Activated T-helper 2 cell treated with anti-CD3 and anti-CD28 coated beads, Interferon-gamma antibody, Interleukin-2, Interleukin-4, amounts not matched to agents 10 μg/mL and 5 μg/mL and 100 μg/mL, durations not matched to agents 14 hours and 24 hours and 36 hours (primary cell): ENCODE results near the gene VSIG8. TPM values are rescaled to one million over a fixed set of nuclear protein-coding genes. Genes with fewer than 3 reads are reported as not detected.

Experiments used
- DNase-seq: peaks from one replicate; pipeline ENCODE4 v3.0.0; 2021; ENCODE audit warnings: low spot score
- H3K27ac Mint-ChIP-seq: one replicate; pipeline ENCODE4 v1.8.0; 2021; ENCODE audit warnings: mixed read lengths
- H3K27me3 Mint-ChIP-seq: one replicate; pipeline ENCODE4 v1.8.0; 2021; ENCODE audit warnings: low read depth, mixed read lengths
- H3K36me3 Mint-ChIP-seq: one replicate; pipeline ENCODE4 v1.8.0; 2021; ENCODE audit warnings: low read depth, mixed read lengths
- H3K4me1 Mint-ChIP-seq: one replicate; pipeline ENCODE4 v1.8.0; 2021; ENCODE audit warnings: low read depth, mixed read lengths
- H3K4me3 Mint-ChIP-seq: one replicate; pipeline ENCODE4 v1.8.0; 2021; ENCODE audit warnings: low read depth, mild to moderate bottlenecking, moderate library complexity, mixed read lengths
- H3K9me3 Mint-ChIP-seq: one replicate; pipeline ENCODE4 v1.8.0; 2021; ENCODE audit warnings: mixed read lengths
- intact Hi-C: fragments of 100-400 bp; cut with micrococcal nuclease; formaldehyde crosslinking; loops from one replicate; pipeline ENCODE4 v1.15.1; 2023
- total RNA-seq: library from RNA; stranded (reverse); gene quantifications from 2 replicates; pipeline ENCODE4 v1.2.3, GENCODE V29; 2022

The VSIG8 gene
- total RNA-seq, 1 donor from 2014 or later: not detected

- no peaks in the 10 kb centered on the region for H3K9me3 Mint-ChIP-seq
- peaks cover 1% of the 10 kb centered on the region for H3K27me3 Mint-ChIP-seq
- intact Hi-C loops: no loop called here
- no peaks in the 10 kb centered on the region for H3K4me1 Mint-ChIP-seq
- no peak overlapping the region for H3K27ac Mint-ChIP-seq
- H3K36me3 Mint-ChIP-seq: no peaks in the 10 kb centered on the region
- H3K4me3 Mint-ChIP-seq: no peak overlapping the region
- DNase-seq: no peak
Measured at GRCh38 chr1:159879977-159880376, 17.5 kb upstream of the VSIG8 start.

- intact Hi-C loops: no loop called here
- Mint-ChIP-seq H3K9me3 (no peaks in the 10 kb centered on the region), H3K4me1 (no peaks in the 10 kb centered on the region), H3K36me3 (no peaks in the 10 kb centered on the region), H3K4me3 (no peak overlapping the region), H3K27me3 (peaks cover 1% of the 10 kb centered on the region), H3K27ac (no peak overlapping the region)
- DNase-seq: no peak
Measured at GRCh38 chr1:159879136-159879535, 16.7 kb upstream of the VSIG8 start.

GRCh38 chr1:159877695-159878444 is 15.4 kb upstream of the VSIG8 start:
- no peaks in the 10 kb centered on the region for H3K36me3 Mint-ChIP-seq
- no peak overlapping the region for H3K27ac Mint-ChIP-seq
- no peaks in the 10 kb centered on the region for H3K9me3 Mint-ChIP-seq
- H3K4me1 Mint-ChIP-seq: no peaks in the 10 kb centered on the region
- no peak overlapping the region for H3K4me3 Mint-ChIP-seq
- no peak for DNase-seq
- H3K27me3 Mint-ChIP-seq: peaks cover 1% of the 10 kb centered on the region
- intact Hi-C loops: no loop called here

DNA sequence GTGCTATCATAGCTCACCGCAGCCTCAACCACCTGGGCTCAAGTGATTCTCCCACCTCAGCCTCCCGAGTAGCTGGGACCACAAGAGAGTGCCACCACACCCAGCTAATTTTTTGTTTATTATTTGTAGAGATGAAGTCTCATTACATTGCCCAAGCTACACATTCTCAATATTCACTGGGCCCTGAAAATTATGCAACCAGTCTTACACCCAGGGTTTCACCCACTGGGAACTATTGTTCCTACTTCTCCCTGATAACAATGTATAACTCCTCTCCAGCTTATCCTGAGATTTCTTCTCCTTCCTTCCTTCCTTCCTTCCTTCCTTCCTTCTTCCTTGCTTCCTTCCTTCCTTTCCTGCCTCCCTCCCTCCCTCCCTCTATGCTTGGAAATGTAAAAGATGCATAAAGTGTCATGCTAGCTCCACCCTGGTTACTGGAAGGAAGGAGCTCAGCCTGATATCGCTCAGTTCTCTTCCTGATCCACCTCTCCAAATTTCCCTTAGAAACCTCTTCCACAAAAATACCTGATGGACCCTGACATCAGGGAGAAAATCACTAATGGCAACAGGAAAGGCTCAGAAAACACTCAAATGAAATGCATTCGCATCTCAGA is 11.2 kb upstream of the VSIG8 start:
- Mint-ChIP-seq H3K4me3 (no peak overlapping the region), H3K27ac (no peak overlapping the region), H3K4me1 (peaks cover 5% of the 10 kb centered on the region), H3K9me3 (no peaks in the 10 kb centered on the region), H3K36me3 (no peaks in the 10 kb centered on the region), H3K27me3 (peaks cover 1% of the 10 kb centered on the region)
- no peak for DNase-seq
- intact Hi-C loops: no loop called here

- peaks cover 1% of the 10 kb centered on the region for H3K27me3 Mint-ChIP-seq
- no peaks in the 10 kb centered on the region for H3K36me3 Mint-ChIP-seq
- DNase-seq: no peak
- no peak overlapping the region for H3K4me3 Mint-ChIP-seq
- intact Hi-C loops: no loop called here
- no peak overlapping the region for H3K27ac Mint-ChIP-seq
- H3K9me3 Mint-ChIP-seq: no peaks in the 10 kb centered on the region
- peaks cover 5% of the 10 kb centered on the region for H3K4me1 Mint-ChIP-seq
Measured at GRCh38 chr1:159872891-159873290, 10.4 kb upstream of the VSIG8 start.

DNA sequence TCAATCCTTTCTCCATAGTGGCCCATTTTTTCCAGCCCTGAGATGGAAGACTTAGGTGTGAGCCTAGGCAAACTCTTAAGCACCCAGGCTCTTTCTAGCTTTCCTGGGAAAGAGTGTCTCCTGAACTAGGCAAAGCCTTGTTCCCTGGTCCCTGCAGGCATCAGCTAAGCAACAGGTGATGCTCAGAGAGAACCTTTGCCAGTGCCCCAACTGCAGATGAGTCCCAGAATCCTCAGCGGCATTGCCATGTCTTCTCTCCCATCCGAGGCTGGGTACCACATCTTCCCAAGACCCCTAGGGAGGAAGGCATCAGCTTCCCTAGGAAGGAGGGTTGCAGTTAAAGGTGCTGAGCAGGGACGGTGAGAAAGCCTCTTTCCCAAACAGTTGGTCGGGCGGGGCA is 8.2 kb upstream of the VSIG8 start:
- no peak for DNase-seq
- no peak overlapping the region for H3K4me3 Mint-ChIP-seq
- no peak overlapping the region for H3K27ac Mint-ChIP-seq
- H3K27me3 Mint-ChIP-seq: no peaks in the 10 kb centered on the region
- peaks cover 10% of the 10 kb centered on the region for H3K4me1 Mint-ChIP-seq
- H3K36me3 Mint-ChIP-seq: no peaks in the 10 kb centered on the region
- intact Hi-C loops: no loop called here
- H3K9me3 Mint-ChIP-seq: no peaks in the 10 kb centered on the region

- Mint-ChIP-seq H3K9me3 (no peaks in the 10 kb centered on the region), H3K4me1 (peaks cover 12% of the 10 kb centered on the region), H3K36me3 (no peaks in the 10 kb centered on the region), H3K4me3 (no peak overlapping the region), H3K27me3 (no peaks in the 10 kb centered on the region), H3K27ac (no peak overlapping the region)
- intact Hi-C loops: no loop called here
- no peak for DNase-seq
Measured at GRCh38 chr1:159869607-159870006, 7.2 kb upstream of the VSIG8 start.

- no peaks in the 10 kb centered on the region for H3K36me3 Mint-ChIP-seq
- no peak for DNase-seq
Measured at GRCh38 chr1:159869173-159869572, 6.7 kb upstream of the VSIG8 start.

DNA sequence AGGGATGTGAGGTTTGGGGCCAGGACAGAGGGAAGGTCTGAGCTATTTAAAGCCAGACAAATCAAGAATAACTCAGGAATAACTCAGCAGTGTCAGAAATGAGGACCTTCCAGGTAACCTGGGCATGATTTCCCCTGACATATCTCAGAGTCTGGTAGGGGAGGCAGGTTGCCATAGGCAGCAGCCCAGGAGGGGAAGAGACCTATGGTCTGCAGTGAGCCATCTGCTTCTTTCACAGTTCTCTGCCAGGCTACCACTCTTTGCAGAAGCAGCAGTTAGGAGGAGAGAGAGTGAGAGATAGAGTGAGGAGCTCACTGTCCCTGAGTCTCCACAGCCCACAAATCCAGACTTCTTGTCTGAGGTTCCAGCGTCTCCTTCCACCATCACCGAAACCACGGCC is 6.3 kb upstream of the VSIG8 start:
- H3K27me3 Mint-ChIP-seq: peaks cover 1% of the 10 kb centered on the region
- no peak overlapping the region for H3K4me3 Mint-ChIP-seq
- H3K36me3 Mint-ChIP-seq: no peaks in the 10 kb centered on the region
- peaks cover 12% of the 10 kb centered on the region for H3K4me1 Mint-ChIP-seq
- intact Hi-C loops: no loop called here
- no peak overlapping the region for H3K27ac Mint-ChIP-seq
- DNase-seq: no peak
- H3K9me3 Mint-ChIP-seq: no peaks in the 10 kb centered on the region

More at GRCh38 chr1:159869173-159869572, 6.7 kb upstream of the VSIG8 start:
- intact Hi-C loops: no loop called here
- no peaks in the 10 kb centered on the region for H3K9me3 Mint-ChIP-seq
- peaks cover 1% of the 10 kb centered on the region for H3K27me3 Mint-ChIP-seq
- no peak overlapping the region for H3K4me3 Mint-ChIP-seq
- peaks cover 12% of the 10 kb centered on the region for H3K4me1 Mint-ChIP-seq
- no peak overlapping the region for H3K27ac Mint-ChIP-seq

DNA sequence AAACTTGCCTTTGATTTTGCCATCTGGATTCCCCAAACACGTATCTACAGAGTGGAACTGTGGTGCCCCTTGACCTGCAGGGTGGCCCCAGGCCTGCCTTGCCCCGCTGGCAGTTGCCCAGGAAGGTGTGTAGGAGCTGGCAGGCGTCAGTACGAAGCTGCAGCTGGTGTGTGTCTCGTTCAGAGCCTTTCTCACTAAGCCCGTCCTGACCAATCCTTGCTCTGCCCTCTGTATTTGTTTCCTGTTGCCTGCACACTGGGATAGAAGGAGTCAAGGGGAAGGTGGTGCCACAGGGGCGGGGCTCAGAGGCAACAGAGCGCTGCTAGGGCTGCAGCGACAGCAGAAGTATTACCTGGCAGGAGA is 5.2 kb upstream of the VSIG8 start:
- Mint-ChIP-seq H3K4me3 (no peak overlapping the region), H3K9me3 (no peaks in the 10 kb centered on the region), H3K27me3 (peaks cover 1% of the 10 kb centered on the region), H3K27ac (no peak overlapping the region), H3K4me1 (peaks cover 12% of the 10 kb centered on the region), H3K36me3 (no peaks in the 10 kb centered on the region)
- intact Hi-C loops: no loop called here
- no peak for DNase-seq

GRCh38 chr1:159866905-159867663 is 4.6 kb upstream of the VSIG8 start:
- no peaks in the 10 kb centered on the region for H3K9me3 Mint-ChIP-seq
- H3K27me3 Mint-ChIP-seq: peaks cover 1% of the 10 kb centered on the region
- H3K4me3 Mint-ChIP-seq: no peak overlapping the region
- no peak for DNase-seq
- H3K27ac Mint-ChIP-seq: no peak overlapping the region
- no peaks in the 10 kb centered on the region for H3K36me3 Mint-ChIP-seq
- peaks cover 12% of the 10 kb centered on the region for H3K4me1 Mint-ChIP-seq
- intact Hi-C loops: no loop called here

DNA sequence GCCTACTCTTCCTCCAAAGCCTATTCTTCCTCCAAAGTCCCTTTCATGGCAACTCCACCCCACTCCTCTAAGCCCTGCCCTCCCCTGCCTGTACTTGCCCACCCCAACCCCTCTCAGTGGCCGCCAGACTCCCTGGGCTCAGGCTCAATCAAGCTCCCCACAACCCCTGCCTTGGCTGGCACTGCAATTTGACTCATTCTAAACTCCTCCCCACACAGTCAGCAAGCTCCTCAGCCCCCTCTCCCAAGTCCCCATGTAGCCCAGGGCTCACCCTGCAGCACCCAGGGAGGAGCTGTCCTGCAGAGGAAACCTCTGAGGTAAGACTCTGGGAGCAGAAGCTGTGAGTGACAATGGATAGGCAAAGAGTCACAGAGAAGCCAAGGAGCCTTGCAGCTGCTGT is 3.6 kb upstream of the VSIG8 start:
- intact Hi-C loops: no loop called here
- no peak overlapping the region for H3K4me3 Mint-ChIP-seq
- peaks cover 12% of the 10 kb centered on the region for H3K4me1 Mint-ChIP-seq
- no peak overlapping the region for H3K27ac Mint-ChIP-seq
- no peaks in the 10 kb centered on the region for H3K9me3 Mint-ChIP-seq
- H3K36me3 Mint-ChIP-seq: no peaks in the 10 kb centered on the region
- DNase-seq: no peak
- H3K27me3 Mint-ChIP-seq: peaks cover 3% of the 10 kb centered on the region

- intact Hi-C loops: no loop called here
- H3K4me3 Mint-ChIP-seq: no peak overlapping the region
- peaks cover 3% of the 10 kb centered on the region for H3K27me3 Mint-ChIP-seq
- no peak overlapping the region for H3K27ac Mint-ChIP-seq
- DNase-seq: no peak
- no peaks in the 10 kb centered on the region for H3K36me3 Mint-ChIP-seq
- H3K4me1 Mint-ChIP-seq: peaks cover 10% of the 10 kb centered on the region
- H3K9me3 Mint-ChIP-seq: no peaks in the 10 kb centered on the region
Measured at GRCh38 chr1:159864262-159864661, 1.8 kb upstream of the VSIG8 start.
